Neural progenitor cell (in vitro differentiated cells): ENCODE data around the gene ARL5B. TPM values are rescaled to one million over a fixed set of nuclear protein-coding genes. Genes with fewer than 3 reads are reported as not detected.
"Not testable (repeated sequence)": the region's sequence is repeated elsewhere in the genome, so short reads cannot be mapped to it uniquely, and the experiment has no call there.

Source experiments
- DNase-seq: peaks from one replicate; pipeline ENCODE4 v3.0.0-alpha.2; 2016; ENCODE audit warnings: low spot score
- H2AFZ ChIP-seq: fragments of 200-600 bp; sonication (generic); replicated peaks from 2 replicates; pipeline ENCODE4 v1.6.1; 2016; ENCODE audit warnings: antibody characterized with exemption
- H3F3A ChIP-seq: fragments of 200-600 bp; sonication (generic); 2 replicates; pipeline ENCODE4 v1.6.1; 2016; ENCODE audit warnings: antibody characterized with exemption, low read depth
- H3K27ac ChIP-seq: fragments of 200-600 bp; sonication (generic); 2 replicates; pipeline ENCODE4 v1.5.1; 2016; ENCODE audit warnings: mild to moderate bottlenecking
- H3K27me3 ChIP-seq: fragments of 200-600 bp; sonication (generic); 2 replicates; pipeline ENCODE4 v1.6.1; 2016; ENCODE audit warnings: mild to moderate bottlenecking, moderate library complexity
- H3K36me3 ChIP-seq: fragments of 200-600 bp; sonication (generic); 2 replicates; pipeline ENCODE4 v1.5.1; 2016
- H3K4me1 ChIP-seq: fragments of 200-600 bp; sonication (generic); 2 replicates; pipeline ENCODE4 v1.6.1; 2016; ENCODE audit warnings: mixed run types
- H3K4me2 ChIP-seq: fragments of 200-600 bp; sonication (generic); 2 replicates; pipeline ENCODE4 v1.6.1; 2016
- H3K4me3 ChIP-seq: fragments of 200-600 bp; sonication (generic); 2 replicates; pipeline ENCODE4 v1.5.1; 2016
- H3K79me2 ChIP-seq: fragments of 200-600 bp; sonication (generic); 2 replicates; pipeline ENCODE4 v1.6.1; 2016; ENCODE audit warnings: low read depth
- H3K9ac ChIP-seq: fragments of 200-600 bp; sonication (generic); 2 replicates; pipeline ENCODE4 v1.6.1; 2016
- H3K9me3 ChIP-seq: fragments of 200-600 bp; sonication (generic); 2 replicates; pipeline ENCODE4 v1.5.1; 2016; ENCODE audit warnings: low read depth
- H4K20me1 ChIP-seq: fragments of 200-600 bp; sonication (generic); 2 replicates; pipeline ENCODE4 v1.6.1; 2016; ENCODE audit warnings: low read depth
- H3K27ac Mint-ChIP-seq: 3 replicates; pipeline ENCODE4 v1.8.0; 2021; ENCODE audit warnings: mixed read lengths
- H3K27me3 Mint-ChIP-seq: 2 replicates; pipeline ENCODE4 v1.8.0; 2022; ENCODE audit warnings: low read depth, mild to moderate bottlenecking, inconsistent platforms, moderate library complexity, mixed read lengths; ENCODE audit not compliant: insufficient read depth
- H3K36me3 Mint-ChIP-seq: 3 replicates; pipeline ENCODE4 v1.8.0; 2021; ENCODE audit warnings: mixed read lengths
- H3K4me1 Mint-ChIP-seq: 3 replicates; pipeline ENCODE4 v1.8.0; 2021; ENCODE audit warnings: mixed read lengths
- H3K4me3 Mint-ChIP-seq: 3 replicates; pipeline ENCODE4 v1.8.0; 2021; ENCODE audit warnings: mild to moderate bottlenecking, moderate library complexity, mixed read lengths
- H3K9me3 Mint-ChIP-seq: 3 replicates; pipeline ENCODE4 v1.8.0; 2020; ENCODE audit warnings: mixed read lengths
- EZH2 ChIP-seq: fragments of 200-600 bp; sonication (generic); IDR thresholded peaks from 2 replicates; pipeline ENCODE4 v1.6.1; 2017; ENCODE audit warnings: antibody characterized with exemption, mild to moderate bottlenecking, moderate library complexity
- EZH2phosphoT487 ChIP-seq: fragments of 200-600 bp; sonication (generic); IDR thresholded peaks from 2 replicates; pipeline ENCODE4 v1.6.1; 2017; ENCODE audit warnings: antibody characterized with exemption
- total RNA-seq: library from RNA; depleted of rRNA; stranded (reverse); fragments of >200 nt; gene quantifications from 2 replicates; pipeline ENCODE4 v1.2.3, GENCODE V29; 2015; ENCODE audit warnings: low replicate concordance
- TF ChIP-seq, protein P1 (sequence below): fragments of 200-600 bp; sonication (generic); IDR thresholded peaks from 2 replicates; pipeline ENCODE4 v1.5.1; 2017; ENCODE audit warnings: antibody characterized with exemption, mild to moderate bottlenecking

ARL5B gene
- total RNA-seq, 1 donor from 2014 or later, result 108 TPM

DNA sequence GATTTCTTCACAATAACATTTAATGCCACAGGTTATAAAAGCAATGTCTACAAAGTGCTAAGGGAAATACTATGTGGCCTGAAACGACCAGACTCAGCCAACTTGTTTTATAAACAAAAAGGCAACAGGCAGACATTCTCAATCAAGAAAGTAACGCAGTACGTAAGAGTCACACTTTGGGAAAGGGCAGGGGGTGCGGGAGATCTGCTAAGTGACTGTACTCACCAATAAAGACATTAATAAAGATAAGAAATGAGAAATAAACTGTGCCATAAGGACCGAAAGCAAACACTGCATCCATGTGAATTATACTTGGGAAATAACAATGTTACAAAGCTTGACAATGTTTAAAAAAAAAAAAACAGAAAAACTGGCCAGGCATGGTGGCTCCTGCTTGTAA, 33.3 kb upstream of the ARL5B start:
- H3K9me3 Mint-ChIP-seq, result peaks cover 2% of the 10 kb centered on the region
- no peaks in the 10 kb centered on the region for H3K27me3 ChIP-seq
- peaks cover 8% of the 10 kb centered on the region for H3K4me1 ChIP-seq
- peaks cover 13% of the 10 kb centered on the region for H3K4me1 Mint-ChIP-seq
- TF ChIP-seq EZH2phosphoT487, result no peak
- no peak for TF ChIP-seq EZH2
- TF ChIP-seq, protein P1, sequence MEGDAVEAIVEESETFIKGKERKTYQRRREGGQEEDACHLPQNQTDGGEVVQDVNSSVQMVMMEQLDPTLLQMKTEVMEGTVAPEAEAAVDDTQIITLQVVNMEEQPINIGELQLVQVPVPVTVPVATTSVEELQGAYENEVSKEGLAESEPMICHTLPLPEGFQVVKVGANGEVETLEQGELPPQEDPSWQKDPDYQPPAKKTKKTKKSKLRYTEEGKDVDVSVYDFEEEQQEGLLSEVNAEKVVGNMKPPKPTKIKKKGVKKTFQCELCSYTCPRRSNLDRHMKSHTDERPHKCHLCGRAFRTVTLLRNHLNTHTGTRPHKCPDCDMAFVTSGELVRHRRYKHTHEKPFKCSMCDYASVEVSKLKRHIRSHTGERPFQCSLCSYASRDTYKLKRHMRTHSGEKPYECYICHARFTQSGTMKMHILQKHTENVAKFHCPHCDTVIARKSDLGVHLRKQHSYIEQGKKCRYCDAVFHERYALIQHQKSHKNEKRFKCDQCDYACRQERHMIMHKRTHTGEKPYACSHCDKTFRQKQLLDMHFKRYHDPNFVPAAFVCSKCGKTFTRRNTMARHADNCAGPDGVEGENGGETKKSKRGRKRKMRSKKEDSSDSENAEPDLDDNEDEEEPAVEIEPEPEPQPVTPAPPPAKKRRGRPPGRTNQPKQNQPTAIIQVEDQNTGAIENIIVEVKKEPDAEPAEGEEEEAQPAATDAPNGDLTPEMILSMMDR, result no peak
- H3K4me2 ChIP-seq, result no peak overlapping the region
- no peak overlapping the region for H3K27ac ChIP-seq
- no peak overlapping the region for H2AFZ ChIP-seq
- DNase-seq, result no peak
- H3K9me3 ChIP-seq, result no peaks in the 10 kb centered on the region
- H3K27me3 Mint-ChIP-seq, result peaks cover 4% of the 10 kb centered on the region
- no peak overlapping the region for H3K9ac ChIP-seq
- no peak overlapping the region for H3K27ac Mint-ChIP-seq
- no peaks in the 10 kb centered on the region for H4K20me1 ChIP-seq
- no peaks in the 10 kb centered on the region for H3F3A ChIP-seq
- H3K4me3 Mint-ChIP-seq, result peak overlapping the region; percentile 78
- H3K79me2 ChIP-seq, result peaks cover 9% of the 10 kb centered on the region
- peaks cover 8% of the 10 kb centered on the region for H3K36me3 Mint-ChIP-seq
- H3K4me3 ChIP-seq, result no peak overlapping the region
- H3K36me3 ChIP-seq, result no peaks in the 10 kb centered on the region

DNA sequence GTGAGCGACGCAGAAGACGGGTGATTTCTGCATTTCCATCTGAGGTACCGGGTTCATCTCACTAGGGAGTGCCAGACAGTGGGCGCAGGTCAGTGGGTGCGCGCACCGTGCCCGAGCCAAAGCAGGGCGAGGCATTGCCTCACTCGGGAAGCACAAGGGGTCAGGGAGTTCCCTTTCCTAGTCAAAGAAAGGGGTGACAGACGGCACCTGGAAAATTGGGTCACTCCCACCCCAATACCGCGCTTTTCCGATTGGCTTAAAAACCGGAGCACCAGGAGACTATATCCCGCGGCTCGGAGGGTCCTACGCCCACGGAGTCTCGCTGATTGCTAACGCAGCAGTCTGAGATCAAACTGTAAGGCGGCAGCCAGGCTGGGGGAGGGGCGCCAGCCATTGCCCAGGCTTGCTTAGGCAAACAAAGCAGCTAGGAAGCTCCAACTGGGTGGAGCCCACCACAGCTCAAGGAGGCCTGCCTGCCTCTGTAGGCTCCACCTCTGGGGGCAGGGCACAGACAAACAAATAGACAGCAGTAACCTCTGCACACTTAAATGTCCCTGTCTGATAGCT, 31.7 kb upstream of the ARL5B start:
- H3K36me3 Mint-ChIP-seq, H3F3A ChIP-seq, H3K27ac ChIP-seq, H3K4me1 ChIP-seq, H3K9me3 Mint-ChIP-seq, H3K27me3 ChIP-seq, H4K20me1 ChIP-seq, H3K27me3 Mint-ChIP-seq, H3K79me2 ChIP-seq, H3K36me3 ChIP-seq, H3K9me3 ChIP-seq: not testable (repeated sequence)
- Histone ChIP-seq H2AFZ (peak overlapping the region; percentile 67), H3K9ac (peak overlapping the region; percentile 69), H3K4me3 (peak overlapping the region; percentile 55), H3K4me2 (peak overlapping the region; percentile 73)
- peaks cover 13% of the 10 kb centered on the region for H3K4me1 Mint-ChIP-seq
- peak; percentile 81 for DNase-seq
- peak overlapping the region; percentile 84 for H3K4me3 Mint-ChIP-seq
- H3K27ac Mint-ChIP-seq, result peak overlapping the region; percentile 90

DNA sequence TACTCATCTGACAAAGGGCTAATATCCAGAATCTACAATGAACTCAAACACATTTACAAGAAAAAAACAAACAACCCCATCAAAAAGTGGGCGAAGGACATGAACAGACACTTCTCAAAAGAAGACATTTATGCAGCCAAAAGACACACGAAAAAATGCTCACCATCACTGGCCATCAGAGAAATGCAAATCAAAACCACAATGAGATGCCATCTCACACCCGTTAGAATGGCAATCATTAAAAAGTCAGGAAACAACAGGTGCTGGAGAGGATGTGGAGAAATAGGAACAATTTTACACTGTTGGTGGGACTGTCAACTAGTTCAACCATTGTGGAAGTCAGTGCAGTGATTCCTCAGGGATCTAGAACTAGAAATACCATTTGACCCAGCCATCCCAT, 26.7 kb upstream of the ARL5B start:
- not testable (repeated sequence) for H4K20me1 ChIP-seq, H3K27ac Mint-ChIP-seq, H3K4me3 Mint-ChIP-seq, H3K27me3 ChIP-seq, H3K79me2 ChIP-seq, H2AFZ ChIP-seq, H3K9me3 ChIP-seq, H3K36me3 ChIP-seq, H3K27me3 Mint-ChIP-seq, H3K27ac ChIP-seq, H3K9ac ChIP-seq, H3K4me1 ChIP-seq, H3K9me3 Mint-ChIP-seq, H3K4me2 ChIP-seq, DNase-seq, H3K4me3 ChIP-seq, H3K4me1 Mint-ChIP-seq, H3F3A ChIP-seq
- H3K36me3 Mint-ChIP-seq, result peaks cover 10% of the 10 kb centered on the region

DNA sequence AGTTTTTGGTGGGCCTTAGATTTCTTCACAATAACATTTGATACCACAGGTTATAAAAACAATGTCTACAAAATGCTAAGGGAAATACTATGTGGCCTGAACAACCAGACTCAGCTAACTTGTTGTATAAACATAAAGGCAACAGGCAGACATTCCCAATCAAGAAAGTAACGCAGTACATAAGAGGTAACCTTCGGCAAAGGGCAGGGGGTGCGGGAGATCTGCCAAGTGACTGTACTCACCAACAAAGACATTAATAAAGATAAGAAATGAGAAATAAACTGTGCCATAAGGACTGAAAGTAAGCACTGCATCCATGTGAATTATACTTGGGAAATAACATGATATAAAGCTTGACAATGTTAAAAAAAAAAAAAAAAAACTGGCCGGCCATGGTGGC, 23.2 kb upstream of the ARL5B start:
- Histone ChIP-seq H3K27ac (no peak overlapping the region), H3K79me2 (no peaks in the 10 kb centered on the region), H3K27me3 (no peaks in the 10 kb centered on the region), H4K20me1 (no peaks in the 10 kb centered on the region), H3K36me3 (no peaks in the 10 kb centered on the region), H3K4me1 (no peaks in the 10 kb centered on the region), H3K9ac (no peak overlapping the region), H3K4me3 (no peak overlapping the region), H2AFZ (no peak overlapping the region), H3F3A (no peaks in the 10 kb centered on the region), H3K9me3 (no peaks in the 10 kb centered on the region), H3K4me2 (no peak overlapping the region)
- H3K9me3 Mint-ChIP-seq, result peaks cover 2% of the 10 kb centered on the region
- no peak overlapping the region for H3K4me3 Mint-ChIP-seq
- no peak for TF ChIP-seq EZH2phosphoT487
- TF ChIP-seq, protein P1, result no peak
- peaks cover 14% of the 10 kb centered on the region for H3K36me3 Mint-ChIP-seq
- no peaks in the 10 kb centered on the region for H3K4me1 Mint-ChIP-seq
- no peak for DNase-seq
- H3K27ac Mint-ChIP-seq, result no peak overlapping the region
- H3K27me3 Mint-ChIP-seq, result no peaks in the 10 kb centered on the region

DNA sequence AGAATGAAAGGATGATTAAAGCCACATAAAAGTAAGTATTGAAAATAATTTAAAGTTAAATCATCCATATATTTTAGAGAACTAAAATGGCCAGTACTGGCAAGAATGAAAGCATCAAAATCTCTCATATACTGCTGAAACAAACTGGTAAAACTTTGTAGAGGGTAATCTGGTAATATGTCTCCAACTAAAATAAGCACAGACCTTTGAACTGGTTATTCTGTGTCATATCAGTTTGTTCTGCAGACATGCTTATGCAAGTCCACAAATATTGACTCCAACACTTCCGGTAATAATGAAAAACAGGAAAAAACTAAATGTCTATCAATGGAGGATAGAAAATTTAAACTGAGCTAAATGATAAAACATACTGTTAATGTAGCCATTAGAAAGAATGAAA, 21.8 kb upstream of the ARL5B start:
- not testable (repeated sequence) for H3K9me3 Mint-ChIP-seq, H2AFZ ChIP-seq, H3K27ac ChIP-seq

DNA sequence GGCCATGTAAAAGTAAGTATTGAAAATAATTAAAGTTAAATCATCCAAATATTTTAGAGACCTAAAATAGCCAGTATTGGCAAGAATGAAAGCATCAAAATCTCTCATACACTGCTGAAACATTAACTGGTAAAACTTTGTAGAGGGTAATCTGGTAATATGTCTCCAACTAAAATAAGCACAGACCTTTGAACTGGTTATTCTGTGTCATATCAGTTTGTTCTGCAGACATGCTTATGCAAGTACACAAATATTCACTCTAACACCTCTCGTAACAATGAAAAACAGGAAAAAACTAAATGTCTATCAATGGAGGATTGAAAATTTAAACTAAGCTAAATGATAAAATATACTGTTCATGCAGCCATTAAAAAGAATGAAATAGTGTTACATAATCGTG, 19.5 kb upstream of the ARL5B start:
- H3K79me2 ChIP-seq, H3K9me3 Mint-ChIP-seq, H4K20me1 ChIP-seq, H3K36me3 ChIP-seq, H3K4me3 ChIP-seq, H3K4me3 Mint-ChIP-seq, H3K36me3 Mint-ChIP-seq, H3K9me3 ChIP-seq, DNase-seq, H3K4me1 Mint-ChIP-seq, H3K9ac ChIP-seq, H2AFZ ChIP-seq, H3K27ac ChIP-seq, H3K4me2 ChIP-seq, H3K27me3 ChIP-seq, H3K4me1 ChIP-seq, H3K27ac Mint-ChIP-seq, H3F3A ChIP-seq, H3K27me3 Mint-ChIP-seq: not testable (repeated sequence)

More for the DNA sequence above, 21.8 kb upstream of the ARL5B start:
- H3K4me3 ChIP-seq, H3K4me1 Mint-ChIP-seq, H3K27ac Mint-ChIP-seq, H3K36me3 ChIP-seq, H3K27me3 ChIP-seq, H4K20me1 ChIP-seq, H3K4me2 ChIP-seq, H3K27me3 Mint-ChIP-seq, H3K9ac ChIP-seq, H3K79me2 ChIP-seq, H3K4me3 Mint-ChIP-seq, DNase-seq, H3F3A ChIP-seq, H3K9me3 ChIP-seq, H3K4me1 ChIP-seq: not testable (repeated sequence)
- peaks cover 14% of the 10 kb centered on the region for H3K36me3 Mint-ChIP-seq
